Stimulated activated CD8-positive, alpha-beta memory T cell treated with anti-CD3 and anti-CD28 coated beads, Interleukin-2, amount 100 ng/mL, for 48 hours (primary cell): ENCODE data around the gene TNIP3.

ENCODE experiments used
- DNase-seq, 2 donors: peaks; one replicate each; pipeline ENCODE4 v3.0.0-alpha.2; 2020; ENCODE audit warnings: low read depth in 2 of 2

Gene TNIP3

DNA sequence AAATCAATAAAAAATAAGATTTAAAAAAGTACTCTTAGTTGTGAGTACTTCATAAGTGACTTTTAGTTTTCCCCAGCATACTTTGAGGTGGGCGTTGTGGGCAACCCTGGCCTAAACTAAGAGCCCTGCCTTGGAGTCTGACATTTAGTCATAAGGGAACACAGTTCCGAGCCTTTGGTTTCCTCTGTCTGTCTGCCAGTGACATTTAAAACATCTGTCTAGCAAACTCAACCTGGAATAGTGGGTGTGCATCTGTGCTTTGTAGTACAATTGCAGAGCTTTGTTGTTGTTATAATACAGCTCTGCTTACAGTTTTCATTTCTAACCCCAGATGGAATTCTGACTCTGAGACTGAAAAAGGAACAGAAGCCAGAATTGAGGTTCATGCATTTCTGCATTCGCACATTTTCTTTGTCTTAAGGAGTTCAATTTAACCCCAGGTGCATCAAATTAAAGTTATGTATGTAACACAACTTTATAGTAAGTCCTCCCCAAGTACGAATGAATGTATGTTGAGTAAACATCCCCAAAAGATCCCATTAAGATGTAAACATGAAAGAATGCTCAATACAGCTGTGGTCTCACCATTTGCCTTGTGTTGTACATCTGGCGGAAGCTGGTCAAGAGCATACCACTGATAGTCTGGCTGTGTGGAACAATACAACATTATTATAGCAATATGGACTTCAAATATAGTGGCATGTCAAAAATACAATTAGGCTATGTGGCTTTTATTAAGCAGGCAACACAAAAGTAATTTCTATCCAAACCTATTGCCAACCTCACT lies 25.9 kb downstream of the TNIP3 start:
- peak; percentile 20 to 23 for DNase-seq

DNA sequence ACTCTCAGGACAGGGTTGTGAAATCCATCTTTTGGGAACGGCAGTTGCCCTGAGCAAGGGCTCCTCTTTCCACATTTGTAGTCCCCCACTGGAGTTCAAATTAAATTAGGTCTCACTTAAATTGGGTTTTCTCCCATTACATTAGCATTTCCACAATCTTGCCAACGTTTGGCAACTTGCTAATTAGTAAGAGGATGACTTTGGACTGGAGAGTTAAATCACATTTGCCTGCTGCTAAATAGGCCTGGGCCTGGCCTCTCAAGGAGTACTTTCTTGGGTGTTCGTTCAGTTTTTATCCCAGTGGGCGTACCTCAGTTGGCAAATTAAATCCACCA lies 33.8 kb downstream of the TNIP3 start:
- no peak for DNase-seq

DNA sequence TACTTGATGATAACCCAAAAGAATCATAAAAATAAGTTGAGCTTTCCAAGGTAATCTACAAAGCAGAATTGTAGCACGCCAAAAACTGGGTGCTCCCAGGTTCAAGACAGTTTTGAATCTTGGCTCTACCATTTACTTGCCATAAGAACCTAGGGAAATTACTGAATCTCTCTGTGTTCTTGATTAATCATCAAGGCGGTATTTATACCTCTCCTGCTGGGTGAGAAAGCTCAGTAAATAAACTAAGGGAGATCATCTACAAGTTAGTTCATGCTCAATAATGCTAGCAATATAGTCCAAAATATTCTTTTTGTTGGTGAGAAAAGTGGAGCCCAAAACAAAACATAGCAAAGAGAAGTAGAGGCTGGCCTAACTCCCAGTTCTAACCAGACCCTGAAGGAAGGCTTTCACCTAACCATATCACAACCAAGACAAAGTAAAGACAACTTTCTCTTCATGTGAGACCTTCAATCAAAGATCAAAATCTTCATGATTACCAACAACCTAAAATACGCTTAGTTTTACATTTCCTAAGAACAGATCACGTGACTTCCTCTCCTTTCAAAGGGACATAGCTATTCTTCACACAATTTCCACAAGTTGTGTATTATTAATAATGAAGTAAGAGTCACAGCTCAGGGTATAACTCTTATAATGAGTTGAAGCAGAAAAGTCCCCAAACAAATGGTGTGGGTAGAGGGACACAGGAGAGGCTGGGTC lies 34.4 kb downstream of the TNIP3 start:
- DNase-seq = no peak

- DNase-seq = no peak
Measured at GRCh38 chr4:121127100-121127499, 37.0 kb downstream of the TNIP3 start.

- DNase-seq = no peak
Measured at GRCh38 chr4:121126449-121127006, 37.6 kb downstream of the TNIP3 start.

DNA sequence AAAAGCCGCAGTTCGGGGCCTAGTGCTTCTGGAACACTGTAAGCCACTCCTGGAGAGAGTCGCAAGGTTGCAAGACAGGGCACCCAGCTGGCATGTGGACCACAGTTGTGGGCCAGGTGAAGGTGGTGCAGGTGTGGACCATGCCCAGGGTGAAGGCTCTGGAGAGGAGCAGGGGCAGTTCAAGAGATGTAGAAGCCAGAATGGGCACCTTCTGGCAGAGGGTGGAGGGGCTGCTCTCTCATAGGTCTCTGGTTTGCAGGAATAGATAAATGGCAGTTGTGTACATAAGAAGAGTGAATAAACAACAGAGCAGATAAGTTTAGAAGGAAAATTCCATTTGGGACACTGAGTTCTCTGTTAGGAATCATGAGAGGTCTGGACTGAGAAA lies 38.6 kb downstream of the TNIP3 start:
- DNase-seq = no peak

DNA sequence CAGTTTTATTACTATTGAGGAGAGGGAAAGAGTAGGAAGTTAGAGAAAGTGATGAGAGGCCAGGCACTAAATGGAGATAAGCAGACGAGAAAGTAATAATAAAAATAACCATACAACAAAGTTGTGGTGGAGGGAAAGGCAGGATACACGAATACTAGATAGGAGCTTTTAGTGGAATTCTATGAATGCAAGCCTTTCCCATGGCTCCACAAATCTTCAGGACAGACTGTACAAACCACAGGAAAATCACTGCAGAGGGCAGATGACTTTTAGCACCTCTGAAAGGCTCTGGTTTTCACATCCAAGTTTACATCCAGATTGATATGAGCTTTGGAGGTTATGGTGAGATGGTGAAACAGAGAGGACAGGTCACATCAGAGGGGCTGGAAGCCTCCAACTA lies 41.5 kb downstream of the TNIP3 start:
- no peak for DNase-seq

DNA sequence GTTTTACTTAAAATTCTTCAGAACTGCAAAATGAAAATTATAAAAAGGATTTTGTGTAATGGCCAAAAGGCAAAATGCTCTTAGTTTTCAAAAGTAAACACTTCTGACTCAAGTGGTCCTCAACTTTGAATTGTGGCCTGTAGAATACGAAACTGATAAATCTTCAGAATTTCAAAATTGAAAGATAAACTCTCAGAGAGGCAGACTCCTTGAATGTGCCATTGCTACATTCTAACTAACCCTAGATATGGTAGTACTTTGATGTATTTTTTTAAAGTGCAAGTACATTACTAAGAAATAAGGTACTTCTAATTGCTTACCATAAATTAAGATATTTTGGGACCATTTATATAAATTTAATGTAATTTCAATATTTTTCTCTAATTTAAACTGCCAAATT lies 44.4 kb downstream of the TNIP3 start:
- no peak for DNase-seq

- DNase-seq = no peak
Measured at GRCh38 chr4:121118344-121118743, 45.8 kb downstream of the TNIP3 start.

DNA sequence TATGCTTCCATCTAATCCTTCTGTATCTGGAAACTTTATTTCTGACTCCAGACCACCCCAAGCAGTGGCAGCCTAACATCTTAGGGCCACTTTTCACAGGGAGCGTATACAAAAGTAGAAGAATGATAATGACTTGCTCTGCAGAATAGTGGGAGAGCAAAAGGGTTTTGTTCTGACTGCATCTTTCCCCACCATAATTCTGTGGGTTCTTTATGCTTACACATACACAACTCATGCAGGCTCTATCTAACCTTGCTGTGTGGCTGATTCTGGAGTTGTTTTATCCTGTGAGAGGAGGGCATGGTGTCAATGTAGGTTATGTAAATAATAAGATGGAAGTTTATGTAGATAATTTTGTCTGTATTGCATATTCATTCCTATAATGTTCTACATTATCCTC lies 49.4 kb downstream of the TNIP3 start:
- no peak for DNase-seq

DNA sequence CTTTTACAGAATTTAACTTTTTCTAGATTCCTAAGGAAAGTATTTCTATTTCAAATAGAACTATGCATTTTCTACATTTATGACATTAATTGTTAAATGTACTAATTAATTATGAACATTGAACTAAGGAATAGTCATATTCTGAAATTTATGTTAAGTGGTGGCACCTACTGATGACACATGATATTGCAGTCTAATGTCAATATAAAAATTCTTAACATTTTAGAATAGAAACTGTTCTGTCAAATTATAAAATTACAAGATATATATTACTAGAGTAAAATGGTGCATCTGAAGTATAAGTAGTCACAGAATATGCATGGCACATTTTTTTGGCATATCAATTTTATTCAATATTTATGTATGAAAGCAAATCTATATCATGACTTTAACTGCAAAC lies 51.6 kb downstream of the TNIP3 start:
- DNase-seq = no peak

GRCh38 chr4:121108557-121108956 lies 55.6 kb downstream of the TNIP3 start:
- DNase-seq = no peak

- no peak for DNase-seq
Measured at GRCh38 chr4:121107507-121107906, 56.6 kb downstream of the TNIP3 start.

GRCh38 chr4:121100093-121100775 lies 63.9 kb downstream of the TNIP3 start:
- DNase-seq = no peak

GRCh38 chr4:121098266-121098665 lies 65.9 kb downstream of the TNIP3 start:
- no peak for DNase-seq

DNA sequence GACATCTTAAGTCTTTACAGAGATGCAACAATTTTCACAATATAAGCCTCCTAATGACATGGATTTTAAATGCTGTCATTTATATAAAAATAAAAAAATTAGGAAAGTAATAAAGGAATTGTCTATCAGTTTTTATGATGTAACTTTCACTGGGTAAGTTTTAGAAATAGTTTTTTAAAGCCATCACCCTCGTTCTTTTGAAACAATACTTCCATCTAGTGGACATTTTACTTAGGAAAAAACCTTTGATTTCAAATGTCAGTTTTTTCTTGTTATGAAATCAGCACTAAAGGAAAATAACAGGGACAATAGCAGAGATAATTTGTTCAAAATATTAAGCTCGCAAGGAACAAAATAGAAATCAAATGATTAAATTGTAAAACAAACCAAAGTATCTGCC lies 67.5 kb downstream of the TNIP3 start:
- DNase-seq = no peak

DNA sequence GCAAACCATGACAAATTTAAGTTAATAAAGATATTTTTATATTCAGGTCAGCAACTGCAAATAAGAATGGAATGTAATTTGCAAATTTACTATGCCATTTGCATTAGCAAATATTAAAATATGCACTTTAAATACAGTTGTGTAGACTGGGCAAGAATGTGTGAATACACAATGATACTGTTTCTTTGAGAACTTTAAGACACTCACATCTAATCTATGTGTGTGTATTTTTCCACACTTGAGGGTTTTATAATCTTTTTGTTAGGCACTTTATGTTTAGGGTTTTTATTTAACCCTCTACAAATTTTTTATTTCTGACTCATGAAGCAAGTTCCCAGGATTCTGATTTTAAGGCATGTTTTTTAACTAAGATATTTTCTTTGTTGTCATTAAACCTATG lies 67.9 kb downstream of the TNIP3 start:
- no peak for DNase-seq

GRCh38 chr4:121094297-121094966 lies 69.7 kb downstream of the TNIP3 start:
- DNase-seq = no peak

- DNase-seq = no peak
Measured at GRCh38 chr4:121093261-121093660, 70.9 kb downstream of the TNIP3 start.

GRCh38 chr4:121091941-121092340 lies 72.2 kb downstream of the TNIP3 start:
- no peak for DNase-seq

DNA sequence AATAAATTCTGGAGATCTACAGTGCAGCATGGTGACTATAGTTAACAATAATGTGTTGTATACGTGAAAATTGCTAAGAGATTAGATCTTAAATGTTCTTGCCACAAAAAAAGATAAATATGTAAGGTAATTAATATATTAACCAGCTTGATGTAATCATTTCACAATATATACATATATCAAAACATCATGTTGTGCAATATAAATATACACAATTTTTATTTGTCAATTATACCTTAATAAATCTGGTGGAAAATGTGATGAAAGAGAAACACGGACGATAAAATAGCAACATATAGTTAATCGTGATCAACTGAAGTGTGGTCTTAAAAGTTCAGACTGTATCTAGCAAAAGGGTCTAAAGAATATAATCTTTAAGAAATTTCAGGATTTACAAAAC lies 75.3 kb downstream of the TNIP3 start:
- DNase-seq = no peak
